GM19468 (cell line): ENCODE data around the gene IFI44L.

Source experiments
- ATAC-seq: cut with Tn5 transposase; IDR thresholded peaks from one replicate; pipeline ENCODE4 v1.9.1; 2021; ENCODE audit warnings: mild to moderate bottlenecking, moderate library complexity, moderate number of reproducible peaks; ENCODE audit not compliant: unreplicated experiment; ENCODE audit errors: extremely low read depth

Gene IFI44L

GRCh38 chr1:78633209-78633608 lies 13.0 kb downstream of the IFI44L start:
- no peak for ATAC-seq

- no peak for ATAC-seq
Measured at GRCh38 chr1:78640462-78640861, 20.2 kb downstream of the IFI44L start.

DNA sequence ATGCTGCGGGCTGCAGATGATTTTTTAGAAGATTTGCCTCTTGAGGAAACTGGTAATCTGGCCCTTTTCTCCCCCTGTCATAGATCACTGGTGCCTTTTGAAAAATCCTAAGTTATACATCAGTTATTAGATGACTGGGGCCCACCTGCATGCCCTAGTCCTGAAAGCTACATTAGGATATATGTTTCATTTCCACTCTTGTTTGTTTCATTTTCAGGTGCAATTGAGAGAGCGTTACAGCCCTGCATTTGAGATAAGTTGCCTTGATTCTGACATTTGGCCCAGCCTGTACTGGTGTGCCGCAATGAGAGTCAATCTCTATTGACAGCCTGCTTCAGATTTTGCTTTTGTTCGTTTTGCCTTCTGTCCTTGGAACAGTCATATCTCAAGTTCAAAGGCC lies 21.3 kb downstream of the IFI44L start:
- peak; percentile 9 for ATAC-seq

DNA sequence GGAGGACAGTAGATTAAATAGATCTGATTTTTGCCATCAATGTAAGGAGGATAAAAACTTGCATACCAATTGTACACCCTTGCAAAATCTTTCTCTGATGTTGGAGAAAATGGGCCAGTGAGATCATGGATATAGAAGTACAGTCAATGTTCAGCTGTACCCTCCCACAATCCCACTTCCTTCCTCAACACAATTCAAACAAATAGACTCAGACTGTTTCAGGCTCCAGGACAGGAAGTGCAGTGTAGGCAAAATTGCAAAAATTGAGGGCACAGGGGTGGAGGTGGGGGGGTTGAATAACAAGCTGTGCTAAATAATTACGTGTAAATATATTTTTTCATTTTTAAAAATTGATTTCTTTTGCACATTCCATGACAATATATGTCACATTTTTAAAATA lies 25.5 kb downstream of the IFI44L start:
- ATAC-seq: no peak

- ATAC-seq: no peak
Measured at GRCh38 chr1:78647238-78647637, 27.0 kb downstream of the IFI44L start.

DNA sequence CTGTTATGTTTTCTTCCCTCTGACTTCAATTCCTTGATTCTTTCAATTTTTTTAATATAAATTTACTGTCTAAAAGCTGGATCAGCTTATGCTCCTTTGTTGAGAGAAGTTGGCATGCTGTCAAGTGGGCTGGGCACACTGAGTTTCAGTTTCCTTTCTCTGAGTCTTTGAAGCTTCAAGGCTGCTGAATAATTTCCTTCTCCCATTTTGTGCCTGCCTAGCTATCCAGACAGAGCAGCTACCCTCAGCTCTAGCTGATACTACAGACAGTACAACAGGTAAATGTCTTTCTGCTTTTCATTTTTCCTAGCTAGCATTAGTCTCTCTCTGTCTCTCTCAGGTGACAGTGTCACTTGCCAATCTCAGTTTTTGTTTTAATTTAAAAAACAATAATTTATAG lies 29.4 kb downstream of the IFI44L start, which contains the start of gene IFI44:
IFI44 (plus strand) TSS at position 204 of the 400 bp plus-strand sequence. CDS start 365 bp downstream, outside the sequence.
- peak; percentile 77 for ATAC-seq

GRCh38 chr1:78650114-78650660 lies 29.9 kb downstream of the IFI44L start:
- no peak for ATAC-seq

- ATAC-seq: no peak
Measured at GRCh38 chr1:78651241-78651640, 31.0 kb downstream of the IFI44L start.

- no peak for ATAC-seq
Measured at GRCh38 chr1:78652019-78652560, 31.8 kb downstream of the IFI44L start.

GRCh38 chr1:78658901-78659300 lies 38.7 kb downstream of the IFI44L start:
- no peak for ATAC-seq

DNA sequence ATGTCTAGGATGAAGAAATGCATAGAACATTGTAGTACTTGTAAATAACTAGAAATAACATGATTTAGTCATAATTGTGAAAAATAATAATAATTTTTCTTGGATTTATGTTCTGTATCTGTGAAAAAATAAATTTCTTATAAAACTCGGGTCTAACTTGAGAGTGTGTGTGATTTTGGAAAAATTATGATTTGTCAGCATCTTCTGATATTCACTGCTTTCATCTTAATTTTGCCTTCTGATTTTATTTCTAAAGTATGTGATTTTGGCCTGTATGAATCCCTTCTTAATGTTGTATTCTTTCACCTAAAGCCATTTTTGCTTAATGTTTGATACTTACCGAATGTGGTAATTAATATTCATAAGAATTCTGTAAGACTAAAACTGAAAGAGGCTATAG lies 43.7 kb downstream of the IFI44L start:
- no peak for ATAC-seq

DNA sequence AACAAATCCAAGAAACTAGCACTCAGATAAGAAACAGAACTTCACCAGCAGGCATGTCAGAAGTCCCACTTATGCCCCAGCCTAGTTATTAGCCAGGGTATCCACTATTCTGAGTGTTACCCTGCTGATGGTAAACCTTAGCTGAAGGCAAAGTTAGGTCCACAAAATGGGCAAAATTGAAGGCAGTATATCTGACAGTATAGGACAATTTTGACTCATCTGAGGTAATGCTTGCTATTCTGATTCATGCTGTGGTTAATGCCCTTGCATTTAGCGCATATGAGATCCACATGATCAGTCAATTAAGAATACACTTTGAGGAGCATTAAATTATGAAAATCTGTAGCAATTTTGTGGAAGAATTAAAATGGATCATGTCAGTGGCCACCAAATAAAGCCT lies 44.5 kb downstream of the IFI44L start:
- ATAC-seq: no peak

DNA sequence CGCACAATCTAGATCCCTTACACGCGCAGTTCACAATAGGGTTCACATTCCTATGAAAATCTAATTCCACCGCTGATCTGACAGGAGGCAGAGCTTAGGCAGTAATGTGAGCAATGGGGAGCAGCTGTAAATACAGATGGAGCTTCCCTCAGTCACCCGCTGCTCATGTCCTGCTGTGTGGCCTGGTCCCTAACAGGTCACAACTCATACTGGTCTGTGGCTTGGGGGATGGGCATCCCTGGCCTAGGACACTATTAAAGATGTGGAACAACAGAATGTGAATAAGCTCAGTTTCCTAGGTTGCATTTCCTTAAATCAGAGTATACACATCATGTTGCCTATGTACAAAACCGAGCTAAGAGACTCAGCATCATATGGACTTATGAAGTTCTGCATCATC lies 45.6 kb downstream of the IFI44L start:
- no peak for ATAC-seq

- ATAC-seq: no peak
Measured at GRCh38 chr1:78667939-78668338, 47.7 kb downstream of the IFI44L start.

GRCh38 chr1:78668427-78668826 lies 48.2 kb downstream of the IFI44L start:
- no peak for ATAC-seq

DNA sequence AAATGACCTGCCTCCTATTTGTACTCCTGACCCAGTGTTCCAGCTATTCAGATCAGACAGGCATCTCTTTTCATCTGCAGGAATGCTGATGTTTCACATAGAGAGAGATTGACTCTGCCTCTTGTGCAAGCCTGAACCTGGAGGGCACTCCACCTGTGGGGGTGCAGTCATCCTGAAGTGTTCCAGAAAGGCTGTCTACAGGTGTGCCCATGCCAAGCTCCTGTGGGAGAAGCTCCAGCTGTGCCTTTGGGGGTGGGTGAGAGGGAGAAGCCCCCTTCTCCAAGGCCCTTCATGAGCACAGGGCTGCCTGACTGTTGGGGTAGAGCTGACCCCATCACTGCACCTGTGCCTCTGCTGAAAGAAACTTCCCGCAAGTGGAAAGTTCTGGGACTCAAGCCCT lies 52.2 kb downstream of the IFI44L start:
- ATAC-seq: no peak

- no peak for ATAC-seq
Measured at GRCh38 chr1:78673120-78673519, 52.9 kb downstream of the IFI44L start.

GRCh38 chr1:78676347-78676982 lies 56.2 kb downstream of the IFI44L start:
- no peak for ATAC-seq

DNA sequence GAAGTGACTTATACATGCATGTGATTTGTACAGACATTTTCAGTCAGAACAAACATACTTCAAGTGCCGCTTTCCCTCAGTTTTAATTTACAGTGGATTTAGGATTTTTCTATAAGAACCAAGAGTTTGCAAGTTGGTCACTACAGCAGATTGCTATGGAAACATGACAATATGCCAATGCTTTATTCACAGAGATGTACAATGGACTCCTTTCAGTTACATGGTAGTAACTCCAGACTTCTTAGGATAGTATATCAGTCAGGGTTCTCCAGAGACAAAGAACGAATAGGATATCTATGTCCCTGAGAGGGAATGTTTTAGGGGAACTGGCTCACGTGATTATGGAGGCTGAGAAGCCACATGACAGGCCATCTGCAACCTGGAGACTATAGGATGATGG lies 56.7 kb downstream of the IFI44L start:
- ATAC-seq: no peak

DNA sequence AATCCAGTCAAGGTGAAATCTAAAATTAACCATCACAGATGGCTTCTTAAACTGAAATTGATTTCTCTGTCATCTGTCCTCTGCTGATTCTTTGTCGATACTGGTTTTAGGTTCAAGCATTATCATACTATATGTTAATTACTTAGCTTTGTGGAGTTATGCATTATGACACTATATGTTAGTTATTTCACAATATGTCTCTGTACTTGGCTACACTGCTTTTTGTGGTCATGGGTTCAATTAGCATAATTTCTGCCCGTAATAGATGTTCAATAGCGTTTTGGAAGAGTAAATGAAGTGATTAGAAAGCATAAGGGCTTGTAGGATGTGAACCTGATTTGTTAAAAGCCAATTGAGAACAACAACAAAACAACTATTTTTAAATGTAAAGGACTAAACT lies 57.5 kb downstream of the IFI44L start:
- ATAC-seq: no peak

- peak; percentile 52 for ATAC-seq
Measured at GRCh38 chr1:78678324-78678723, 58.1 kb downstream of the IFI44L start.

- no peak for ATAC-seq
Measured at GRCh38 chr1:78681265-78681664, 61.0 kb downstream of the IFI44L start.
